Measurements from ENCODE around the gene UBR7.

The UBR7 gene

GRCh38 chr14:93199031-93199430 lies 8.0 kb upstream of the UBR7 start:
- ATAC-seq (ENCODE audit: insufficient read depth, low read depth), result no peak
- no peak overlapping the region for H3K27ac ChIP-seq (ENCODE audit: low read length)

GRCh38 chr14:93200553-93200952 lies 6.5 kb upstream of the UBR7 start:
- DNase-seq (no peak), ATAC-seq (ENCODE audit: insufficient read depth, low read depth) (no peak)
- Histone ChIP-seq H3K4me2 (ENCODE audit: insufficient read depth, low read length) (no peak overlapping the region), H3K9me3 (ENCODE audit: insufficient read depth, low read length, severe bottlenecking) (no peaks in the 10 kb centered on the region), H2AFZ (ENCODE audit: low read depth, low read length) (no peak overlapping the region), H3K79me2 (ENCODE audit: insufficient read depth, low read length) (peaks cover 37% of the 10 kb centered on the region), H3K27ac (ENCODE audit: low read length) (no peak overlapping the region), H4K20me1 (ENCODE audit: insufficient read depth, low read length) (peaks cover 6% of the 10 kb centered on the region; the same call in 1 of the 2 replicates), H3K36me3 (ENCODE audit: insufficient read depth, low read length) (peaks cover 22% of the 10 kb centered on the region), H3K4me1 (ENCODE audit: insufficient read depth, low read length) (peaks cover 17% of the 10 kb centered on the region), H3K27me3 (ENCODE audit: insufficient read depth, low read length, poor library complexity) (no peaks in the 10 kb centered on the region), H3K9ac (ENCODE audit: low read depth, low read length) (no peak overlapping the region), H3K4me3 (ENCODE audit: low read depth in 1 of 2, low read length in 2 of 2) (no peak overlapping the region)
- no peak for TF ChIP-seq CTCF (IDR thresholded peaks at IDR 0.05; ENCODE audit: borderline replicate concordance, extremely low read depth, low read length, poor library complexity, severe bottlenecking)
- no peak for TF ChIP-seq EZH2 (IDR thresholded peaks at IDR 0.05; ENCODE audit: borderline replicate concordance, low read depth, low read length, severe bottlenecking)

More at GRCh38 chr14:93199031-93199430, 8.0 kb upstream of the UBR7 start:
- Histone ChIP-seq H3K79me2 (ENCODE audit: insufficient read depth, low read length) (peaks cover 22% of the 10 kb centered on the region), H2AFZ (ENCODE audit: low read depth, low read length) (no peak overlapping the region), H3K4me3 (ENCODE audit: low read depth in 1 of 2, low read length in 2 of 2) (no peak overlapping the region), H3K4me1 (ENCODE audit: insufficient read depth, low read length) (0 out of 2 replicates have a peak, but pooled peaks cover 2% of the 10 kb centered on the region), H4K20me1 (ENCODE audit: insufficient read depth, low read length) (no peaks in the 10 kb centered on the region), H3K4me2 (ENCODE audit: insufficient read depth, low read length) (no peak overlapping the region), H3K9me3 (ENCODE audit: insufficient read depth, low read length, severe bottlenecking) (no peaks in the 10 kb centered on the region), H3K36me3 (ENCODE audit: insufficient read depth, low read length) (peaks cover 16% of the 10 kb centered on the region; the same call in 1 of the 2 replicates), H3K27me3 (ENCODE audit: insufficient read depth, low read length, poor library complexity) (no peaks in the 10 kb centered on the region), H3K9ac (ENCODE audit: low read depth, low read length) (no peak overlapping the region)
- no peak for TF ChIP-seq CTCF (IDR thresholded peaks at IDR 0.05; ENCODE audit: borderline replicate concordance, extremely low read depth, low read length, poor library complexity, severe bottlenecking)
- DNase-seq, result no peak

GRCh38 chr14:93201155-93201704 lies 5.8 kb upstream of the UBR7 start:
- Histone ChIP-seq H3K4me1 (ENCODE audit: insufficient read depth, low read length) (peaks cover 23% of the 10 kb centered on the region), H3K9me3 (ENCODE audit: insufficient read depth, low read length, severe bottlenecking) (no peaks in the 10 kb centered on the region), H4K20me1 (ENCODE audit: insufficient read depth, low read length) (peaks cover 6% of the 10 kb centered on the region; the same call in 1 of the 2 replicates), H3K4me3 (ENCODE audit: low read depth in 1 of 2, low read length in 2 of 2) (no peak overlapping the region), H3K36me3 (ENCODE audit: insufficient read depth, low read length) (peaks cover 22% of the 10 kb centered on the region), H3K9ac (ENCODE audit: low read depth, low read length) (no peak overlapping the region), H2AFZ (ENCODE audit: low read depth, low read length) (no peak overlapping the region), H3K27me3 (ENCODE audit: insufficient read depth, low read length, poor library complexity) (no peaks in the 10 kb centered on the region), H3K79me2 (ENCODE audit: insufficient read depth, low read length) (peaks cover 44% of the 10 kb centered on the region), H3K27ac (ENCODE audit: low read length) (no peak overlapping the region), H3K4me2 (ENCODE audit: insufficient read depth, low read length) (no peak overlapping the region)
- ATAC-seq (ENCODE audit: insufficient read depth, low read depth), result no peak
- no peak for DNase-seq
- TF ChIP-seq CTCF (IDR thresholded peaks at IDR 0.05; ENCODE audit: borderline replicate concordance, extremely low read depth, low read length, poor library complexity, severe bottlenecking) (no peak), EZH2 (IDR thresholded peaks at IDR 0.05; ENCODE audit: borderline replicate concordance, low read depth, low read length, severe bottlenecking) (no peak)

Measured in DND-41 (cell line).